GM13977 (cell line): ENCODE measurements around the gene DNAH6.

Source experiments
- DNase-seq: peaks from one replicate; pipeline ENCODE4 v3.0.0; 2012; ENCODE audit warnings: low spot score
- CTCF ChIP-seq: IDR thresholded peaks from 2 replicates; pipeline ENCODE4 v1.5.1; 2012; ENCODE audit warnings: mild to moderate bottlenecking, control low read depth; ENCODE audit not compliant: insufficient read depth; ENCODE audit errors: extremely low read depth, missing control alignments
- in situ Hi-C: fragments of 300-500 bp; cut with MboI; formaldehyde crosslinking; loops from one replicate; pipeline ENCODE4 v1.12.0; 2022; ENCODE audit warnings: low sequenced_read_pairs, low pct_unique_long_range_greater_than_20kb, mixed read lengths, inconsistent platforms; ENCODE audit not compliant: unreplicated experiment

DNAH6 gene

GRCh38 chr2:84827978-84828575 lies 311.8 kb downstream of the DNAH6 start:
- in situ Hi-C loops = no loop called here
- no peak for DNase-seq
- no peak for TF ChIP-seq CTCF

GRCh38 chr2:84829693-84830092 lies 313.4 kb downstream of the DNAH6 start:
- TF ChIP-seq CTCF = no peak
- in situ Hi-C loops = no loop called here
- no peak for DNase-seq

- in situ Hi-C loops = no loop called here
Observed at GRCh38 chr2:84830095-84830494, 313.8 kb downstream of the DNAH6 start.

GRCh38 chr2:84830758-84831500 lies 314.6 kb downstream of the DNAH6 start:
- no peak for DNase-seq
- in situ Hi-C loops = no loop called here
- no peak for TF ChIP-seq CTCF

More at GRCh38 chr2:84830095-84830494, 313.8 kb downstream of the DNAH6 start:
- no peak for TF ChIP-seq CTCF
- no peak for DNase-seq

- DNase-seq = peak; percentile 36
- TF ChIP-seq CTCF = no peak
Observed at GRCh38 chr2:84832772-84833461, 316.6 kb downstream of the DNAH6 start.

GRCh38 chr2:84833481-84834150 lies 317.3 kb downstream of the DNAH6 start:
- no peak for TF ChIP-seq CTCF
- in situ Hi-C loops = no loop called here
- DNase-seq = no peak

More at GRCh38 chr2:84832772-84833461, 316.6 kb downstream of the DNAH6 start:
- in situ Hi-C loops = no loop called here
